ENCODE results near the gene TMEM168. TPM values are rescaled to one million over a fixed set of nuclear protein-coding genes. Genes with fewer than 3 reads are reported as not detected.

TMEM168 gene
- polyA plus RNA-seq, 1 donor, result 37.5 TPM

DNA sequence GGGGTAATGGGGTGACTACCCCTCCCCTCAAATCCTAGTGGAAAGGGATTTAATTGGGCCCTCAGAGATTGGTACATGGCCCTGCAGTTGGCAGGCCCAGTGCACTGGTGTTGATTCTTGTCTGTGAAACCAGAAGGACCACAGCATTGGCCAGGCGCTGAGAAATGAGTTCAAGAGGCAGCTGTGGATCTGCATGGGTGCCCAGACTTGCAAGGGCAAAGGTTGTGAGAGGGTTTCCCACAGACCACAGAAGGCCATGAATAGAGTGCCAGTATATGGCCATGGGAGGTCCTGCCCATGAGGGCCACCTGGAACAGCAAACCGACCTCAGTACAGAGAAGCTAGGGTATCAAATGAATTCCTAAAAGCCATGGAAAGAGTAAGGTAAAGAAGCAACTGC lies 32.9 kb downstream of the TMEM168 start:
- Histone ChIP-seq H3K27ac (ENCODE audit: low read length) (no peak overlapping the region), H3K4me1 (ENCODE audit: control insufficient read depth, insufficient read depth, low read length) (no peaks in the 10 kb centered on the region), H3K9me3 (ENCODE audit: control insufficient read depth, low read depth, low read length) (no peaks in the 10 kb centered on the region), H3K36me3 (ENCODE audit: control insufficient read depth, insufficient read depth, low read length) (no peaks in the 10 kb centered on the region), H3K27me3 (ENCODE audit: control insufficient read depth, insufficient read depth, low read length) (no peaks in the 10 kb centered on the region), H3K4me3 (ENCODE audit: low read length) (no peak overlapping the region)
- no CpG with 5 or more reads among the region's 2 CpGs for WGBS (ENCODE audit: insufficient coverage, low lambda C conversion rate)
- no peak for DNase-seq

DNA sequence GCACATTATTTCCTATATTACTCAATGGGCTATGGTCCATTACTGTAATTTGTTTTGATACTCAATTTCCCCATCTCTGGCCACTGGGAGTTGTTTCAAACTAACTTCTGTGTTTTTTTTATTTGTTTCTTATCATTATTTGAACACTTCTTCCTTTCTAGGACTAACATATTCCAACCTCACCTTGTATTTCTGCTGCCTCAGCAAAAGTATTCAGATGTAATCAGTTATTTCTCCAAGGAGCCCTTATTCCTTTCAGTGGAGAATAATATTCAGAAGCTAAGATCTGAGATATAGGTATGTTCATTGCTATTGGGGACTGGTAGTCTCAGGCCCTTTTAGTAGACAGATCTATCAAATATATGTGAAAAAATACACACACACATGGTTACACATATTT lies 36.9 kb downstream of the TMEM168 start:
- no peaks in the 10 kb centered on the region for H3K36me3 ChIP-seq (ENCODE audit: control insufficient read depth, insufficient read depth, low read length)
- H3K4me3 ChIP-seq (ENCODE audit: low read length), result no peak overlapping the region
- no peaks in the 10 kb centered on the region for H3K4me1 ChIP-seq (ENCODE audit: control insufficient read depth, insufficient read depth, low read length)
- no peaks in the 10 kb centered on the region for H3K27me3 ChIP-seq (ENCODE audit: control insufficient read depth, insufficient read depth, low read length)
- no peaks in the 10 kb centered on the region for H3K9me3 ChIP-seq (ENCODE audit: control insufficient read depth, low read depth, low read length)
- no peak overlapping the region for H3K27ac ChIP-seq (ENCODE audit: low read length)
- DNase-seq, result no peak

DNA sequence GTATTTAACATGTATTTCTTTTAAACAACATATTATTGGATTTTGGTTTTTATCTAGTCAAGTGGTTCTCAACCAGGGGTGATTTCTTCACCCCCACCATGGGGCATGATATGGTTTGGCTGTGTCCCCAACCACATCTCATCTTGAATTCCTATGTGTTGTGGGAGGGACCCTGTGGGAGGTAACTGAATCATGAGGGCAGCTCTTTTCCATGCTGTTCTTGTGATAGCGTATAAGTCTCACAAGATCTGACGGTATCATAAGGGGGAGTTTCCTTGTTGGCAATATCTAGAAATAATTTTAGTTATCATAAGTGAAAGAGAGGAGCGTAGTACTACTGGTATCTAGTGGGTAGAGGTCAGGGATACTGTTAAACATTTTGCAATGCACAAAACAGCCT lies 37.6 kb downstream of the TMEM168 start:
- no peaks in the 10 kb centered on the region for H3K9me3 ChIP-seq (ENCODE audit: control insufficient read depth, low read depth, low read length)

GRCh38 chr7:112749775-112750174 lies 40.4 kb downstream of the TMEM168 start:
- H3K27me3 ChIP-seq (ENCODE audit: control insufficient read depth, insufficient read depth, low read length), result no peaks in the 10 kb centered on the region
- no peak overlapping the region for H3K4me3 ChIP-seq (ENCODE audit: low read length)
- WGBS (ENCODE audit: insufficient coverage, low lambda C conversion rate), result no CpG with 5 or more reads among the region's 2 CpGs
- DNase-seq, result no peak
- H3K4me1 ChIP-seq (ENCODE audit: control insufficient read depth, insufficient read depth, low read length), result no peaks in the 10 kb centered on the region
- H3K27ac ChIP-seq (ENCODE audit: low read length), result no peak overlapping the region
- H3K36me3 ChIP-seq (ENCODE audit: control insufficient read depth, insufficient read depth, low read length), result no peaks in the 10 kb centered on the region
- H3K9me3 ChIP-seq (ENCODE audit: control insufficient read depth, low read depth, low read length), result no peaks in the 10 kb centered on the region

More for the DNA sequence above, 37.6 kb downstream of the TMEM168 start:
- WGBS (ENCODE audit: insufficient coverage, low lambda C conversion rate), result no CpG with 5 or more reads among the region's 3 CpGs
- Histone ChIP-seq H3K27me3 (ENCODE audit: control insufficient read depth, insufficient read depth, low read length) (no peaks in the 10 kb centered on the region), H3K27ac (ENCODE audit: low read length) (no peak overlapping the region), H3K36me3 (ENCODE audit: control insufficient read depth, insufficient read depth, low read length) (no peaks in the 10 kb centered on the region), H3K4me1 (ENCODE audit: control insufficient read depth, insufficient read depth, low read length) (no peaks in the 10 kb centered on the region), H3K4me3 (ENCODE audit: low read length) (no peak overlapping the region)
- no peak for DNase-seq

GRCh38 chr7:112748381-112748780 lies 41.8 kb downstream of the TMEM168 start:
- no peaks in the 10 kb centered on the region for H3K27me3 ChIP-seq (ENCODE audit: control insufficient read depth, insufficient read depth, low read length)
- no peak overlapping the region for H3K4me3 ChIP-seq (ENCODE audit: low read length)
- no peaks in the 10 kb centered on the region for H3K36me3 ChIP-seq (ENCODE audit: control insufficient read depth, insufficient read depth, low read length)
- no peak overlapping the region for H3K27ac ChIP-seq (ENCODE audit: low read length)
- DNase-seq, result no peak
- no peaks in the 10 kb centered on the region for H3K4me1 ChIP-seq (ENCODE audit: control insufficient read depth, insufficient read depth, low read length)
- no peaks in the 10 kb centered on the region for H3K9me3 ChIP-seq (ENCODE audit: control insufficient read depth, low read depth, low read length)

- no peaks in the 10 kb centered on the region for H3K9me3 ChIP-seq (ENCODE audit: control insufficient read depth, low read depth, low read length)
- H3K4me1 ChIP-seq (ENCODE audit: control insufficient read depth, insufficient read depth, low read length), result no peaks in the 10 kb centered on the region
- WGBS (ENCODE audit: insufficient coverage, low lambda C conversion rate), result no CpG with 5 or more reads among the region's 1 CpG
- no peak overlapping the region for H3K4me3 ChIP-seq (ENCODE audit: low read length)
- H3K36me3 ChIP-seq (ENCODE audit: control insufficient read depth, insufficient read depth, low read length), result no peaks in the 10 kb centered on the region
- H3K27me3 ChIP-seq (ENCODE audit: control insufficient read depth, insufficient read depth, low read length), result no peaks in the 10 kb centered on the region
- DNase-seq, result no peak
- H3K27ac ChIP-seq (ENCODE audit: low read length), result no peak overlapping the region
These were observed 44.6 kb downstream of the TMEM168 start for GRCh38 chr7:112745635-112746034.

- Histone ChIP-seq H3K9me3 (ENCODE audit: control insufficient read depth, low read depth, low read length) (no peaks in the 10 kb centered on the region), H3K27me3 (ENCODE audit: control insufficient read depth, insufficient read depth, low read length) (no peaks in the 10 kb centered on the region), H3K4me3 (ENCODE audit: low read length) (no peak overlapping the region), H3K27ac (ENCODE audit: low read length) (no peak overlapping the region), H3K36me3 (ENCODE audit: control insufficient read depth, insufficient read depth, low read length) (no peaks in the 10 kb centered on the region), H3K4me1 (ENCODE audit: control insufficient read depth, insufficient read depth, low read length) (no peaks in the 10 kb centered on the region)
- WGBS (ENCODE audit: insufficient coverage, low lambda C conversion rate), result no CpG with 5 or more reads among the region's 2 CpGs
- no peak for DNase-seq
These were observed 45.4 kb downstream of the TMEM168 start for GRCh38 chr7:112744818-112745217.

DNA sequence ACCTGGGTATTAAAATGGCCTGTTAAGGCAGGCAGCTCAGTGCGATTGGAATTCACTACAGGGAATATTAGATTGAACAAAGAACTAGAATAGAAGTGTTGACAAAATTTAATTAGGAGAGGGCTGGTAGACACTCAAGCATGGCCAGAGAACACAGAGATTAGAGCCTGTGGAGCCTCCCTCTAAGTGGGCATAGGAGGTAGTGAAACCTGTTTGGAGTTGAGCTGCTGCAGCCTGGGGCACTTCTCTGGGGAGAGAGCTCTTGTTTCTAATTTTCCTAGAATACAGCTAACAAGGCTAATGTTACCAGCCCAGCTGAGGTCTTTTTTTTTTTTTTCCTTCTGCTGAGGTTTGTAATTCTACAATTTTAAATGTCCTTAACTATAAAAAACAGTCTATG lies 46.4 kb downstream of the TMEM168 start:
- no peak for DNase-seq
- Histone ChIP-seq H3K27ac (ENCODE audit: low read length) (no peak overlapping the region), H3K36me3 (ENCODE audit: control insufficient read depth, insufficient read depth, low read length) (no peaks in the 10 kb centered on the region), H3K4me1 (ENCODE audit: control insufficient read depth, insufficient read depth, low read length) (no peaks in the 10 kb centered on the region), H3K4me3 (ENCODE audit: low read length) (no peak overlapping the region), H3K27me3 (ENCODE audit: control insufficient read depth, insufficient read depth, low read length) (no peaks in the 10 kb centered on the region), H3K9me3 (ENCODE audit: control insufficient read depth, low read depth, low read length) (no peaks in the 10 kb centered on the region)
- WGBS (ENCODE audit: insufficient coverage, low lambda C conversion rate), result no CpG with 5 or more reads among the region's 1 CpG

DNA sequence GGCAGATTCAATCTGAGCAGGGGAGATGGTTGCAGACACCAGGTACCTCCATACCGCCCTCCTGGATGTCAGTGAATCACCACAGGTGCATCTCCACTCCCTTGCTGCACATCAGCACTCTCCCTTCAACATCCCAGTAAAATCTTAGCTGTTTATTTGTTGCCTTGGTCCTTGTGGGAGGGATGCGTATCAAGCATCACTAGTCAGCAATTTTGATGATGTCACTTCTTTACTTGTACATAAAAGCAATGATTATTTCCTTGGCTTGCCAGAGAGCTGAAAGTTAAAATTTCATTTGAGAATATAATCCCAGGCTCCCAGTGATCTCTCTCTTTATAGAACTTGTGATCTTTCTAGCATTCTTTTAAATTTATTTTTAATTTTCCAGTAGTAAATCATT lies 49.5 kb downstream of the TMEM168 start:
- no peaks in the 10 kb centered on the region for H3K9me3 ChIP-seq (ENCODE audit: control insufficient read depth, low read depth, low read length)
- H3K4me3 ChIP-seq (ENCODE audit: low read length), result no peak overlapping the region
- H3K36me3 ChIP-seq (ENCODE audit: control insufficient read depth, insufficient read depth, low read length), result no peaks in the 10 kb centered on the region
- H3K27ac ChIP-seq (ENCODE audit: low read length), result no peak overlapping the region
- 80% methylated on average over 1 of the region's 2 CpGs for WGBS (ENCODE audit: insufficient coverage, low lambda C conversion rate)
- H3K4me1 ChIP-seq (ENCODE audit: control insufficient read depth, insufficient read depth, low read length), result no peaks in the 10 kb centered on the region
- H3K27me3 ChIP-seq (ENCODE audit: control insufficient read depth, insufficient read depth, low read length), result no peaks in the 10 kb centered on the region
- DNase-seq, result no peak

GRCh38 chr7:112739436-112740180 lies 50.6 kb downstream of the TMEM168 start:
- Histone ChIP-seq H3K36me3 (ENCODE audit: control insufficient read depth, insufficient read depth, low read length) (no peaks in the 10 kb centered on the region), H3K9me3 (ENCODE audit: control insufficient read depth, low read depth, low read length) (no peaks in the 10 kb centered on the region), H3K4me3 (ENCODE audit: low read length) (no peak overlapping the region), H3K27ac (ENCODE audit: low read length) (no peak overlapping the region), H3K27me3 (ENCODE audit: control insufficient read depth, insufficient read depth, low read length) (no peaks in the 10 kb centered on the region), H3K4me1 (ENCODE audit: control insufficient read depth, insufficient read depth, low read length) (no peaks in the 10 kb centered on the region)
- no peak for DNase-seq
- no CpG with 5 or more reads among the region's 3 CpGs for WGBS (ENCODE audit: insufficient coverage, low lambda C conversion rate)

GRCh38 chr7:112735261-112735660 lies 54.9 kb downstream of the TMEM168 start:
- Histone ChIP-seq H3K9me3 (ENCODE audit: control insufficient read depth, low read depth, low read length) (no peaks in the 10 kb centered on the region), H3K4me3 (ENCODE audit: low read length) (no peak overlapping the region)

More at GRCh38 chr7:112735261-112735660, 54.9 kb downstream of the TMEM168 start:
- H3K27ac ChIP-seq (ENCODE audit: low read length), result no peak overlapping the region
- no peak for DNase-seq
- no peaks in the 10 kb centered on the region for H3K36me3 ChIP-seq (ENCODE audit: control insufficient read depth, insufficient read depth, low read length)
- no peaks in the 10 kb centered on the region for H3K27me3 ChIP-seq (ENCODE audit: control insufficient read depth, insufficient read depth, low read length)
- no CpG with 5 or more reads among the region's 1 CpG for WGBS (ENCODE audit: insufficient coverage, low lambda C conversion rate)
- H3K4me1 ChIP-seq (ENCODE audit: control insufficient read depth, insufficient read depth, low read length), result no peaks in the 10 kb centered on the region
